SU-DHL-6 (cell line): Measurements from ENCODE around the gene RGPD8.
"Not testable (repeated sequence)": the region's sequence is repeated elsewhere in the genome, so short reads cannot be mapped to it uniquely, and the experiment has no call there.

Source experiments
- EZH2phosphoT487 ChIP-seq: fragments of 200-600 bp; sonication (generic), shearing (Covaris generic); conservative IDR thresholded peaks from 2 replicates; pipeline ENCODE4 v1.6.1; 2018; ENCODE audit warnings: mild to moderate bottlenecking, antibody characterized with exemption, low read length, moderate library complexity, mixed read lengths
- TF ChIP-seq, protein P1 (sequence below): fragments of 200-600 bp; sonication (generic); IDR thresholded peaks from one replicate; pipeline ENCODE4 v1.5.1; 2017; ENCODE audit warnings: antibody characterized with exemption, mild to moderate bottlenecking, low read length, moderate library complexity; ENCODE audit not compliant: insufficient read depth, poor library complexity, severe bottlenecking

DNA sequence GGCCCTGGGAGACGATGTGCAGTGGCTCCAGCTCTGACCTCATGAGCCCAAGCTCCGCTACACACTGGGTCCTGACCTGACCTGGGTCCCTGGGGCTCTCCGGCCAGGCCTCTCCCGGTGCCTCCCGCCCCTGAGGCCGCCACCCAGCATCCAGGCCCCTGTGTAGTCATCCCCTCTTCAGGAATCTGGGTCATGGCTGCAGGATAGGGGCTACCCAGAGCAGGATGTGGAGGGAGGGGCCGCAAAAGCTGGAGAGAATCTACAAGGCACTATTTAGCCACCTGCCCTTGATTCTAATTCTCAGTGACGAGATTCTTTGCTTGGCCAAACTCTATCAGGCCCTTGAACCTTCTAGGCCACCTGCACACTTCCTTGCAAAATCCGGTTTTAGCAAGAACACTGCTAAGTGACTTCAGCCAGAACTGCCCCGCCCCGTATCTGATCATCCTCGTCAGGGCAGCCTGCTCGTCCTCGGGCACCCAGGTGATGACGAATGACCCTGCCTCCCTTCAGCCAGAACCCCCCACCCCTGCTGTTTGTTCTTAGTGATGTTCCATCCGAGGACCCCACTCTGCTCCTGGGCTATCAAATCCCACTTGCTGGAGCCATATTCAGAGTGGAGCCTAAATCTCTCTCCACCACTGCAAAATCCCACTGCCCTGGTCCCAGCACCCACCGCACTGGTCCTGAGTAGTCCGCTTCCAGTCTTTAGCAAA, 2.4 kb upstream of the RGPD8 start:
- TF ChIP-seq, protein P1, sequence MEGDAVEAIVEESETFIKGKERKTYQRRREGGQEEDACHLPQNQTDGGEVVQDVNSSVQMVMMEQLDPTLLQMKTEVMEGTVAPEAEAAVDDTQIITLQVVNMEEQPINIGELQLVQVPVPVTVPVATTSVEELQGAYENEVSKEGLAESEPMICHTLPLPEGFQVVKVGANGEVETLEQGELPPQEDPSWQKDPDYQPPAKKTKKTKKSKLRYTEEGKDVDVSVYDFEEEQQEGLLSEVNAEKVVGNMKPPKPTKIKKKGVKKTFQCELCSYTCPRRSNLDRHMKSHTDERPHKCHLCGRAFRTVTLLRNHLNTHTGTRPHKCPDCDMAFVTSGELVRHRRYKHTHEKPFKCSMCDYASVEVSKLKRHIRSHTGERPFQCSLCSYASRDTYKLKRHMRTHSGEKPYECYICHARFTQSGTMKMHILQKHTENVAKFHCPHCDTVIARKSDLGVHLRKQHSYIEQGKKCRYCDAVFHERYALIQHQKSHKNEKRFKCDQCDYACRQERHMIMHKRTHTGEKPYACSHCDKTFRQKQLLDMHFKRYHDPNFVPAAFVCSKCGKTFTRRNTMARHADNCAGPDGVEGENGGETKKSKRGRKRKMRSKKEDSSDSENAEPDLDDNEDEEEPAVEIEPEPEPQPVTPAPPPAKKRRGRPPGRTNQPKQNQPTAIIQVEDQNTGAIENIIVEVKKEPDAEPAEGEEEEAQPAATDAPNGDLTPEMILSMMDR, result not testable (repeated sequence)
- not testable (repeated sequence) for TF ChIP-seq EZH2phosphoT487
